ENCODE results near the gene FOXO6.

- TF ChIP-seq CTCF (IDR thresholded peaks at IDR 0.05) (peak in 1 of 4 experiments; percentile 21), POLR2A (IDR thresholded peaks at IDR 0.05) (no peak)
Measured at GRCh38 chr1:41423511-41424191, 62.4 kb downstream of the FOXO6 start.
